Right atrium auricular region (tissue), 2 donors: Measurements from ENCODE around the gene SMURF2. TPM values are rescaled to one million over a fixed set of nuclear protein-coding genes. Genes with fewer than 3 reads are reported as not detected.

ENCODE experiments used
- DNase-seq: peaks from one replicate; pipeline ENCODE4 v3.0.0-alpha.2; 2019; ENCODE audit warnings: low spot score
- H3K27ac ChIP-seq, 2 donors: fragments of 200-600 bp; sonication (generic); 1 replicate in 1 of 2; 2 replicates in 1 of 2; pipeline ENCODE4 v1.5.1; 2016 to 2019
- H3K27me3 ChIP-seq, 2 donors: fragments of 200-600 bp; sonication (generic); one replicate each; pipeline versions ENCODE4 v1.5.1 to v1.6.0; 2017 to 2019
- H3K36me3 ChIP-seq: fragments of 200-600 bp; sonication (generic); one replicate; pipeline ENCODE4 v1.5.1; 2016
- H3K4me1 ChIP-seq, 2 donors: fragments of 200-600 bp; sonication (generic); one replicate each; pipeline versions ENCODE4 v1.5.1 to v1.6.0; 2017 to 2019
- H3K4me3 ChIP-seq, 2 donors: fragments of 200-600 bp; sonication (generic); 1 replicate in 1 of 2; 2 replicates in 1 of 2; pipeline ENCODE4 v1.5.1; 2017 to 2019; ENCODE audit warnings: mild to moderate bottlenecking in 1 of 2, moderate library complexity in 1 of 2
- H3K9me3 ChIP-seq, 2 donors: fragments of 200-600 bp; sonication (generic); one replicate each; pipeline ENCODE4 v1.5.1; 2019
- total RNA-seq, 2 donors: library from RNA; depleted of rRNA; stranded (reverse); fragments of >200 nt; gene quantifications; one replicate each; pipeline ENCODE4 v1.1.0, GENCODE V29; 2016
- TF ChIP-seq, protein P1 (sequence below), 2 donors: fragments of 200-600 bp; sonication (generic); IDR thresholded peaks; one replicate each; pipeline ENCODE4 v1.5.1; 2019; ENCODE audit warnings: antibody characterized with exemption in 2 of 2

SMURF2 gene
- total RNA-seq, 2 donors from 2014 or later: 12.6 to 15.3 TPM

GRCh38 chr17:64603987-64604386 is 58.1 kb downstream of the SMURF2 start:
- TF ChIP-seq, protein P1, sequence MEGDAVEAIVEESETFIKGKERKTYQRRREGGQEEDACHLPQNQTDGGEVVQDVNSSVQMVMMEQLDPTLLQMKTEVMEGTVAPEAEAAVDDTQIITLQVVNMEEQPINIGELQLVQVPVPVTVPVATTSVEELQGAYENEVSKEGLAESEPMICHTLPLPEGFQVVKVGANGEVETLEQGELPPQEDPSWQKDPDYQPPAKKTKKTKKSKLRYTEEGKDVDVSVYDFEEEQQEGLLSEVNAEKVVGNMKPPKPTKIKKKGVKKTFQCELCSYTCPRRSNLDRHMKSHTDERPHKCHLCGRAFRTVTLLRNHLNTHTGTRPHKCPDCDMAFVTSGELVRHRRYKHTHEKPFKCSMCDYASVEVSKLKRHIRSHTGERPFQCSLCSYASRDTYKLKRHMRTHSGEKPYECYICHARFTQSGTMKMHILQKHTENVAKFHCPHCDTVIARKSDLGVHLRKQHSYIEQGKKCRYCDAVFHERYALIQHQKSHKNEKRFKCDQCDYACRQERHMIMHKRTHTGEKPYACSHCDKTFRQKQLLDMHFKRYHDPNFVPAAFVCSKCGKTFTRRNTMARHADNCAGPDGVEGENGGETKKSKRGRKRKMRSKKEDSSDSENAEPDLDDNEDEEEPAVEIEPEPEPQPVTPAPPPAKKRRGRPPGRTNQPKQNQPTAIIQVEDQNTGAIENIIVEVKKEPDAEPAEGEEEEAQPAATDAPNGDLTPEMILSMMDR (IDR thresholded peaks at IDR 0.05): no peak
- H3K27ac ChIP-seq: no peak overlapping the region
- H3K27me3 ChIP-seq: no peaks in the 10 kb centered on the region
- no peaks in the 10 kb centered on the region for H3K36me3 ChIP-seq
- H3K4me3 ChIP-seq: no peak overlapping the region
- peaks cover 0 to 5% of the 10 kb centered on the region in 2 donors for H3K4me1 ChIP-seq
- DNase-seq: no peak
- no peaks in the 10 kb centered on the region for H3K9me3 ChIP-seq

GRCh38 chr17:64599827-64600226 is 62.3 kb downstream of the SMURF2 start:
- DNase-seq: no peak
- peaks cover 4% of the 10 kb centered on the region for H3K36me3 ChIP-seq
- H3K4me3 ChIP-seq: no peak overlapping the region
- no peaks in the 10 kb centered on the region for H3K27me3 ChIP-seq
- H3K27ac ChIP-seq: no peak overlapping the region
- TF ChIP-seq, protein P1 (IDR thresholded peaks at IDR 0.05): no peak
- H3K9me3 ChIP-seq: no peaks in the 10 kb centered on the region
- peaks cover 0 to 4% of the 10 kb centered on the region in 2 donors for H3K4me1 ChIP-seq

GRCh38 chr17:64599187-64599676 is 62.9 kb downstream of the SMURF2 start:
- no peaks in the 10 kb centered on the region for H3K4me1 ChIP-seq
- TF ChIP-seq, protein P1 (IDR thresholded peaks at IDR 0.05): no peak
- no peak overlapping the region for H3K27ac ChIP-seq
- H3K36me3 ChIP-seq: peaks cover 4% of the 10 kb centered on the region
- no peaks in the 10 kb centered on the region for H3K27me3 ChIP-seq
- no peaks in the 10 kb centered on the region for H3K9me3 ChIP-seq
- DNase-seq: no peak
- H3K4me3 ChIP-seq: no peak overlapping the region

GRCh38 chr17:64598672-64599071 is 63.4 kb downstream of the SMURF2 start:
- H3K27ac ChIP-seq: no peak overlapping the region
- no peaks in the 10 kb centered on the region for H3K27me3 ChIP-seq
- H3K36me3 ChIP-seq: peaks cover 4% of the 10 kb centered on the region
- H3K9me3 ChIP-seq: no peaks in the 10 kb centered on the region
- TF ChIP-seq, protein P1 (IDR thresholded peaks at IDR 0.05): no peak
- H3K4me1 ChIP-seq: no peaks in the 10 kb centered on the region
- DNase-seq: no peak
- H3K4me3 ChIP-seq: no peak overlapping the region

DNA sequence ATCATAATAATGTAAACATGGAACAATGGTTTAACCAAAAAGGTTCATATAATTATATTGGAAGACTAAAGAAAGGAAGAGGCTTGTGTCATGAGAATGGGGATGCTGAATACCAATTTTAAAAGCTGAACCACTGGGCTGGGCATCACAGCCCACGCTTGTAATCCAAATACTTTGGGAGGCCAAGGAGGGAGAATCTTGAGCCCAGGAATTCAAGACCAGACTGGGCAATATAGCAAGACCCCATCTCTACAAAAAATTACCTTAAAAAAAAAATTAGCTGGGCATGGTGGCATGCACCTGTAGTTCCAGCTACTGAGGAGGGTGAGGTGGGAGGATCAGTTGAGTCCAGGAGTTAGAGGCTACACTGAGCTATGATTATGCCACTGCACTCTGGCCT is 65.1 kb downstream of the SMURF2 start:
- Histone ChIP-seq H3K9me3 (no peaks in the 10 kb centered on the region), H3K4me3 (no peak overlapping the region), H3K4me1 (no peaks in the 10 kb centered on the region), H3K27ac (no peak overlapping the region), H3K36me3 (peaks cover 15% of the 10 kb centered on the region), H3K27me3 (no peaks in the 10 kb centered on the region)
- TF ChIP-seq, protein P1 (IDR thresholded peaks at IDR 0.05): no peak
- DNase-seq: no peak

DNA sequence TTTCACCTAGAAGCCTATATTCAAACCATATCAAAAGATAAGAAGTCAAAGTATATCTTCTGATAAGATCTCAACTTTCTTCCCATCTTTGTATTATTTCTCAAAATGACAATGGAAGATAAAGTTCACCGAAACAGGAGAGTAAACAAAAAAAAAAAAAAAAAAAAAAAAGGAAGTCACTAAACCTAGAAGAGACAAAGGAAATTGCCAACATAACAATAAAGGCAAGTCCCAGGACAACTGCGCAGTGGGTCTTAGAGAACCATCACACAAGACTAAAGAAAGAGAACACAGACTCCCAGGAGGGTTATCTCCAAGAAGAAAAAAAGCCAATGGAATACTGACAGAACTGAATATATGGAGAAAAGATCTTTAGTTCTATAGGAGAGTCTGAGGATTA is 65.7 kb downstream of the SMURF2 start:
- Histone ChIP-seq H3K4me1 (no peaks in the 10 kb centered on the region), H3K36me3 (peaks cover 15% of the 10 kb centered on the region), H3K27ac (no peak overlapping the region), H3K27me3 (no peaks in the 10 kb centered on the region), H3K4me3 (no peak overlapping the region), H3K9me3 (no peaks in the 10 kb centered on the region)
- TF ChIP-seq, protein P1 (IDR thresholded peaks at IDR 0.05): no peak
- no peak for DNase-seq
